Liver (tissue), 9 donors: Measurements from ENCODE around the gene GLB1L2. TPM values are rescaled to one million over a fixed set of nuclear protein-coding genes. Genes with fewer than 3 reads are reported as not detected.

ENCODE experiments used
- DNase-seq: peaks from one replicate; pipeline ENCODE4 v3.0.0-alpha.2; 2017; ENCODE audit warnings: low spot score
- H3K27ac ChIP-seq, 2 donors: one replicate each; pipeline ENCODE4 v1.7.0; 2013; ENCODE audit warnings: inconsistent platforms in 2 of 2, low read length in 2 of 2, control low read depth in 1 of 2, low read depth in 1 of 2, mild to moderate bottlenecking in 1 of 2
- H3K27me3 ChIP-seq, 4 donors: one replicate each; pipeline versions ENCODE4 v1.6.1 to v1.7.0; 2013; ENCODE audit warnings: low read length in 3 of 4, inconsistent platforms in 1 of 4, mild to moderate bottlenecking in 1 of 4, moderate library complexity in 1 of 4; ENCODE audit not compliant: control insufficient read depth in 4 of 4, insufficient read depth in 4 of 4
- H3K36me3 ChIP-seq, 4 donors: one replicate each; pipeline versions ENCODE4 v1.6.1 to v1.7.0; 2013; ENCODE audit warnings: low read length in 3 of 4, mild to moderate bottlenecking in 3 of 4, low read depth in 1 of 4, moderate library complexity in 1 of 4; ENCODE audit not compliant: control insufficient read depth in 4 of 4, insufficient read depth in 3 of 4
- H3K4me1 ChIP-seq, 4 donors: one replicate each; pipeline versions ENCODE4 v1.6.1 to v1.7.0; 2013; ENCODE audit warnings: low read length in 3 of 4, mild to moderate bottlenecking in 3 of 4, moderate library complexity in 1 of 4; ENCODE audit not compliant: control insufficient read depth in 4 of 4, insufficient read depth in 4 of 4
- H3K4me3 ChIP-seq, 3 donors: one replicate each; pipeline versions ENCODE4 v1.6.1 to v1.7.0; 2013; ENCODE audit warnings: low read length in 3 of 3, control low read depth in 1 of 3, low read depth in 1 of 3, mild to moderate bottlenecking in 1 of 3
- H3K9ac ChIP-seq, 2 donors: one replicate each; pipeline ENCODE4 v1.7.0; 2013; ENCODE audit warnings: low read length in 2 of 2, mild to moderate bottlenecking in 2 of 2, moderate library complexity in 2 of 2, control low read depth in 1 of 2, low read depth in 1 of 2
- H3K9me3 ChIP-seq, 4 donors: one replicate each; pipeline versions ENCODE4 v1.6.1 to v1.7.0; 2013; ENCODE audit warnings: low read length in 3 of 4; ENCODE audit not compliant: control insufficient read depth in 4 of 4
- ATF3 ChIP-seq: IDR thresholded peaks from 2 replicates; pipeline ENCODE4 v1.6.1; 2016; ENCODE audit warnings: antibody characterized with exemption
- EGR1 ChIP-seq, 2 donors: IDR thresholded peaks; 2 replicates each; pipeline ENCODE4 v1.6.1; 2016 to 2018; ENCODE audit warnings: antibody characterized with exemption in 2 of 2, low read depth in 2 of 2
- FOXA1 ChIP-seq: IDR thresholded peaks from 2 replicates; pipeline ENCODE4 v1.6.1; 2016; ENCODE audit warnings: antibody characterized with exemption
- FOXA2 ChIP-seq: IDR thresholded peaks from 2 replicates; pipeline ENCODE4 v1.6.1; 2016; ENCODE audit warnings: antibody characterized with exemption
- GABPA ChIP-seq, 2 donors: IDR thresholded peaks in 1 of 2; conservative IDR thresholded peaks in 1 of 2; 2 replicates each; pipeline ENCODE4 v1.6.1; 2016; ENCODE audit warnings: antibody characterized with exemption in 2 of 2, mild to moderate bottlenecking in 1 of 2, moderate library complexity in 1 of 2
- HNF4A ChIP-seq, 2 donors: conservative IDR thresholded peaks; 2 replicates each; pipeline ENCODE4 v1.6.1; 2016; ENCODE audit warnings: antibody characterized with exemption in 2 of 2, mild to moderate bottlenecking in 2 of 2
- MAX ChIP-seq: IDR thresholded peaks from 2 replicates; pipeline ENCODE4 v1.6.1; 2016; ENCODE audit warnings: antibody characterized with exemption
- NR2F2 ChIP-seq: IDR thresholded peaks from 2 replicates; pipeline ENCODE4 v1.6.1; 2016; ENCODE audit warnings: antibody characterized with exemption
- RAD21 ChIP-seq, 2 donors: IDR thresholded peaks; 2 replicates each; pipeline ENCODE4 v1.6.1; 2016; ENCODE audit warnings: antibody characterized with exemption in 2 of 2, mild to moderate bottlenecking in 2 of 2
- REST ChIP-seq: IDR thresholded peaks from 2 replicates; pipeline ENCODE4 v1.6.1; 2016; ENCODE audit warnings: antibody characterized with exemption, mild to moderate bottlenecking
- RXRA ChIP-seq, 2 donors: IDR thresholded peaks; 2 replicates each; pipeline ENCODE4 v1.6.1; 2017 to 2018; ENCODE audit warnings: antibody characterized with exemption in 2 of 2, mild to moderate bottlenecking in 1 of 2
- SP1 ChIP-seq: IDR thresholded peaks from 2 replicates; pipeline ENCODE4 v1.6.1; 2018; ENCODE audit warnings: antibody characterized with exemption, mild to moderate bottlenecking
- TAF1 ChIP-seq: conservative IDR thresholded peaks from 2 replicates; pipeline ENCODE4 v1.6.1; 2016; ENCODE audit warnings: antibody characterized with exemption, mild to moderate bottlenecking
- ZBTB33 ChIP-seq: IDR thresholded peaks from 2 replicates; pipeline ENCODE4 v1.6.1; 2016; ENCODE audit warnings: antibody characterized with exemption
- WGBS: extraction: QIAGEN DNeasy Blood & Tissue Kit; methylation state at CpG from one replicate; pipeline ENCODE4 v1.1.7; 2013; 5-methylcytosine and 5-hydroxymethylcytosine counted together
- polyA plus RNA-seq, 2 donors: library from polyadenylated mRNA; stranded (reverse) in 1 of 2; unstranded in 1 of 2; fragments of 200-250 nt in 1 of 2; fragments of >200 nt in 1 of 2; fragmentation: Nextera tagmentation in 1 of 2; extraction: Ambion mirVana in 1 of 2; gene quantifications; one replicate each; pipeline versions ENCODE4 v1.2.1 to v1.2.3, GENCODE V29; 2013 to 2015
- total RNA-seq, 2 donors: library from RNA; depleted of rRNA; stranded (reverse); fragments of >200 nt; gene quantifications; one replicate each; pipeline ENCODE4 v1.2.3, GENCODE V29; 2014
- donor health status: healthy.
- donor health status: healthy.
- donor health status: healthy.
- donor health status: healthy.
- donor health status: healthy.

GLB1L2 gene
- total and polyA plus RNA-seq, 4 donors = 0.23 to 0.50 (median 0.42) TPM

- H3K36me3 ChIP-seq = no peaks in the 10 kb centered on the region
- DNase-seq = no peak
- WGBS = 91% methylated on average over 27 of the region's 27 CpGs
- no peak overlapping the region for H3K4me3 ChIP-seq
- peaks cover 0 to 3% (median 0%) of the 10 kb centered on the region in 4 donors for H3K4me1 ChIP-seq
- no peaks in the 10 kb centered on the region for H3K27me3 ChIP-seq
- H3K9ac ChIP-seq = no peak overlapping the region
- TF ChIP-seq ATF3 = no peak
- TF ChIP-seq ZBTB33 = no peak
- TF ChIP-seq HNF4A (conservative IDR thresholded peaks at IDR 0.05) = no peak
- no peak for TF ChIP-seq FOXA2
- no peak for TF ChIP-seq EGR1 (IDR thresholded peaks at IDR 0.05; ENCODE audit: low read depth in 2 of 2)
- TF ChIP-seq TAF1 = no peak
- no peak for TF ChIP-seq MAX
- no peak for TF ChIP-seq SP1
- TF ChIP-seq RXRA (IDR thresholded peaks at IDR 0.05) = no peak
- no peak for TF ChIP-seq FOXA1
- no peak for TF ChIP-seq GABPA (IDR thresholded peaks at IDR 0.05 in 1 of 2, conservative IDR thresholded peaks at IDR 0.05 in 1 of 2)
- no peak for TF ChIP-seq NR2F2
- TF ChIP-seq RAD21 (IDR thresholded peaks at IDR 0.05) = no peak
- TF ChIP-seq REST = no peak
- H3K9me3 ChIP-seq = no peaks in the 10 kb centered on the region
- no peak overlapping the region for H3K27ac ChIP-seq
These were observed 26.5 kb downstream of the GLB1L2 start for GRCh38 chr11:134358165-134358855.

GRCh38 chr11:134358856-134359490, 27.2 kb downstream of the GLB1L2 start:
- Histone ChIP-seq H3K4me1 (peaks cover 0 to 3% (median 0%) of the 10 kb centered on the region in 4 donors), H3K27me3 (no peaks in the 10 kb centered on the region), H3K4me3 (no peak overlapping the region), H3K36me3 (no peaks in the 10 kb centered on the region), H3K9me3 (no peaks in the 10 kb centered on the region), H3K27ac (no peak overlapping the region), H3K9ac (no peak overlapping the region)
- WGBS = 90% methylated on average over 18 of the region's 18 CpGs
- no peak for TF ChIP-seq ATF3
- no peak for DNase-seq
